H1 (cell line): Measurements from ENCODE around the gene RGS9BP. TPM values are rescaled to one million over a fixed set of nuclear protein-coding genes. Genes with fewer than 3 reads are reported as not detected.

Experiments
- CTCF ChIA-PET: fragments of 300-600 bp; sonication (Branson Sonifier 250); formaldehyde crosslinking; loops from one replicate; lab custom pipeline; 2021; ENCODE audit not compliant: partially characterized antibody; lab: Charles Lee
- POLR2A ChIA-PET: fragments of 300-600 bp; sonication (Branson Sonifier 250); formaldehyde crosslinking; loops from one replicate; lab custom pipeline; 2021; ENCODE audit warnings: inconsistent platforms; ENCODE audit not compliant: partially characterized antibody; lab: Charles Lee
- DNase-seq, 2 experiments: peaks; one replicate each; pipeline versions ENCODE4 v3.0.0 to v3.0.0-alpha.2; 2010 to 2022; ENCODE audit warnings: low spot score in 2 of 2, low read depth in 1 of 2, mixed read lengths in 1 of 2
- FAIRE-seq: peaks from 2 replicates; lab custom pipeline; 2011; peaks lifted over from hg19 to GRCh38; lab: Jason Lieb, UNC
- H2AFZ ChIP-seq: 2 replicates; pipeline ENCODE4 v1.8.1; 2012; ENCODE audit warnings: low read length, inconsistent platforms
- H2AK5ac ChIP-seq: 2 replicates; pipeline ENCODE4 v1.6.1; 2013; ENCODE audit warnings: low read depth, low read length
- H2BK120ac ChIP-seq: replicated peaks from 2 replicates; pipeline ENCODE3; 2013; ENCODE audit warnings: low read depth, low read length, inconsistent platforms
- H2BK12ac ChIP-seq: 2 replicates; pipeline ENCODE4 v1.6.1; 2013; ENCODE audit warnings: low read depth, low read length
- H2BK15ac ChIP-seq: 2 replicates; pipeline ENCODE4 v1.6.1; 2013; ENCODE audit warnings: low read length
- H2BK20ac ChIP-seq: 2 replicates; pipeline ENCODE4 v1.6.1; 2013; ENCODE audit warnings: low read length
- H2BK5ac ChIP-seq: 2 replicates; pipeline ENCODE4 v1.6.1; 2013; ENCODE audit warnings: low read depth, low read length
- H3K14ac ChIP-seq: 2 replicates; pipeline ENCODE4 v1.6.1; 2013; ENCODE audit warnings: inconsistent platforms; ENCODE audit not compliant: insufficient read length
- H3K18ac ChIP-seq: 2 replicates; pipeline ENCODE4 v1.6.1; 2013; ENCODE audit warnings: low read length; ENCODE audit errors: extremely low read depth
- H3K23ac ChIP-seq: 2 replicates; pipeline ENCODE4 v1.6.1; 2013; ENCODE audit warnings: inconsistent platforms; ENCODE audit not compliant: insufficient read length
- H3K23me2 ChIP-seq: 2 replicates; pipeline ENCODE4 v1.6.1; 2013; ENCODE audit warnings: low read depth, low read length
- H3K27ac ChIP-seq: 2 replicates; pipeline ENCODE4 v1.6.1; 2011; ENCODE audit warnings: low read depth, low read length, inconsistent platforms
- H3K27me3 ChIP-seq, 4 experiments: replicated peaks in 1 of 4; 1 replicate in 1 of 4; 2 replicates in 3 of 4; pipeline versions ENCODE4 v1.6.1 to v1.8.1; 2011 to 2013; ENCODE audit warnings: low read length in 3 of 4, mild to moderate bottlenecking in 3 of 4, inconsistent platforms in 2 of 4, mixed read lengths in 2 of 4, moderate library complexity in 1 of 4; ENCODE audit not compliant: control insufficient read depth in 3 of 4, insufficient read depth in 3 of 4; ENCODE audit errors: extremely low read depth in 1 of 4
- H3K36me3 ChIP-seq, 4 experiments: 2 replicates each; pipeline versions ENCODE4 v1.6.1 to v1.8.1; 2011 to 2013; ENCODE audit warnings: mild to moderate bottlenecking in 4 of 4, low read length in 3 of 4, moderate library complexity in 2 of 4, control low read depth in 1 of 4, inconsistent platforms in 1 of 4; ENCODE audit not compliant: insufficient read depth in 4 of 4, control insufficient read depth in 2 of 4
- H3K4ac ChIP-seq: replicated peaks from 2 replicates; pipeline ENCODE3; 2013; ENCODE audit warnings: low read length, low read depth, mixed read lengths, inconsistent platforms; ENCODE audit not compliant: insufficient read length
- H3K4me1 ChIP-seq, 4 experiments: replicated peaks in 1 of 4; 1 replicate in 1 of 4; 2 replicates in 3 of 4; pipeline versions ENCODE4 v1.6.1 to v1.8.1; 2011 to 2013; ENCODE audit warnings: low read length in 3 of 4, inconsistent platforms in 2 of 4, mixed read lengths in 1 of 4; ENCODE audit not compliant: insufficient read depth in 4 of 4, control insufficient read depth in 3 of 4
- H3K4me2 ChIP-seq, 2 experiments: 2 replicates each; pipeline versions ENCODE4 v1.6.1 to v1.8.1; 2011 to 2013; ENCODE audit warnings: low read depth in 2 of 2, low read length in 2 of 2, control low read depth in 1 of 2, inconsistent platforms in 1 of 2, mild to moderate bottlenecking in 1 of 2; ENCODE audit not compliant: insufficient read depth in 1 of 2
- H3K4me3 ChIP-seq, 4 experiments: fragments of 200-600, 300-600 bp in 1 of 4; sonication (generic), shearing (Covaris generic), sonication (Bioruptor Twin) in 1 of 4; 2 replicates each; pipeline versions ENCODE4 v1.5.1 to v1.8.1; 2011 to 2016; ENCODE audit warnings: low read length in 4 of 4, low read depth in 3 of 4, control low read depth in 2 of 4, inconsistent platforms in 2 of 4, mild to moderate bottlenecking in 2 of 4, mixed read lengths in 1 of 4, moderate library complexity in 1 of 4; ENCODE audit not compliant: insufficient read depth in 2 of 4; ENCODE audit errors: extremely low read depth in 1 of 4
- H3K56ac ChIP-seq: replicated peaks from 2 replicates; pipeline ENCODE3; 2013; ENCODE audit warnings: low read depth, mild to moderate bottlenecking, mixed read lengths, low read length, inconsistent platforms; ENCODE audit not compliant: insufficient read length
- H3K79me1 ChIP-seq: 2 replicates; pipeline ENCODE4 v1.6.1; 2013; ENCODE audit warnings: low read depth, low read length, control low read depth
- H3K79me2 ChIP-seq, 2 experiments: 2 replicates each; pipeline versions ENCODE4 v1.6.1 to v1.8.1; 2012 to 2013; ENCODE audit warnings: low read length in 2 of 2, mild to moderate bottlenecking in 2 of 2, inconsistent platforms in 1 of 2; ENCODE audit not compliant: insufficient read depth in 2 of 2, control insufficient read depth in 1 of 2
- H3K9ac ChIP-seq, 4 experiments: replicated peaks in 1 of 4; 1 replicate in 1 of 4; 2 replicates in 3 of 4; pipeline versions ENCODE4 v1.6.1 to v1.8.1; 2011 to 2013; ENCODE audit warnings: low read depth in 3 of 4, low read length in 3 of 4, control low read depth in 2 of 4, mild to moderate bottlenecking in 2 of 4, moderate library complexity in 2 of 4, inconsistent platforms in 1 of 4; ENCODE audit errors: extremely low read depth in 1 of 4
- H3K9me3 ChIP-seq, 2 experiments: 2 replicates each; pipeline versions ENCODE4 v1.6.1 to v1.8.1; 2012 to 2013; ENCODE audit warnings: mild to moderate bottlenecking in 2 of 2, moderate library complexity in 2 of 2, control low read depth in 1 of 2, inconsistent platforms in 1 of 2, low read depth in 1 of 2, low read length in 1 of 2, mixed read lengths in 1 of 2; ENCODE audit not compliant: insufficient read depth in 2 of 2
- H4K20me1 ChIP-seq, 2 experiments: replicated peaks in 1 of 2; 2 replicates each; pipeline versions ENCODE3 to v1.8.1; 2011 to 2013; ENCODE audit warnings: inconsistent platforms in 2 of 2, low read length in 2 of 2, mild to moderate bottlenecking in 1 of 2; ENCODE audit not compliant: insufficient read depth in 2 of 2, control insufficient read depth in 1 of 2
- H4K5ac ChIP-seq: 2 replicates; pipeline ENCODE4 v1.6.1; 2013; ENCODE audit warnings: low read length, low read depth, mixed read lengths, inconsistent platforms; ENCODE audit not compliant: insufficient read length
- H4K8ac ChIP-seq: 2 replicates; pipeline ENCODE4 v1.8.0; 2013; ENCODE audit warnings: mild to moderate bottlenecking, moderate library complexity, low read length, inconsistent platforms; ENCODE audit not compliant: insufficient read depth; ENCODE audit errors: extremely low read depth
- H4K91ac ChIP-seq: replicated peaks from 2 replicates; pipeline ENCODE3; 2013; ENCODE audit warnings: low read length, mixed read lengths, inconsistent platforms; ENCODE audit not compliant: insufficient read length
- EZH2 ChIP-seq: fragments of 200-600 bp; sonication (generic); IDR thresholded peaks from 2 replicates; pipeline ENCODE4 v1.7.1; 2012; ENCODE audit warnings: low read depth, mild to moderate bottlenecking, moderate library complexity, low read length, inconsistent platforms; ENCODE audit not compliant: severe bottlenecking
- KDM5A ChIP-seq: fragments of 200-600 bp; IDR thresholded peaks from 2 replicates; pipeline ENCODE4 v1.7.1; 2012; ENCODE audit warnings: mild to moderate bottlenecking, low read length, inconsistent platforms, mixed read lengths
- MAFK ChIP-seq: IDR thresholded peaks from 2 replicates; pipeline ENCODE4 v1.6.1; 2012; ENCODE audit warnings: low read depth, mild to moderate bottlenecking, improper control_type of control experiment, low read length
- RBBP5 ChIP-seq: IDR thresholded peaks from 2 replicates; pipeline ENCODE4 v1.7.1; 2012; ENCODE audit warnings: low read depth, mild to moderate bottlenecking, inconsistent platforms, low read length, moderate library complexity, borderline replicate concordance
- RXRA ChIP-seq: IDR thresholded peaks from 2 replicates; pipeline ENCODE4 v1.6.1; 2011; ENCODE audit warnings: low read depth, mild to moderate bottlenecking, low read length, moderate library complexity; ENCODE audit not compliant: insufficient read depth
- SP1 ChIP-seq: IDR thresholded peaks from 2 replicates; pipeline ENCODE4 v1.6.1; 2011; ENCODE audit warnings: low read depth, low read length
- WGBS, 2 experiments: shearing (Covaris generic) in 1 of 2; methylation state at CpG; one replicate each; pipeline versions ENCODE4 v1.1.6 to v1.1.7; 2013 to 2015; ENCODE audit warnings: low lambda C conversion rate in 2 of 2, mixed read lengths in 2 of 2, inconsistent platforms in 1 of 2, low coverage in 1 of 2, missing lambda C conversion rate in 1 of 2; ENCODE audit not compliant: insufficient replicate concordance in 2 of 2, insufficient coverage in 1 of 2, insufficient read length in 1 of 2; ENCODE audit errors: extremely low coverage in 1 of 2, missing lambda C conversion rate in 1 of 2; 5-methylcytosine and 5-hydroxymethylcytosine counted together
- polyA plus RNA-seq, 7 experiments: library from polyadenylated mRNA; depleted of rRNA in 3 of 7; stranded (reverse) in 5 of 7; unstranded in 2 of 7; fragments of >200 nt in 5 of 7; fragments of 200-250 nt in 2 of 7; gene quantifications; 1 replicate in 5 of 7; 2 replicates in 1 of 7; 4 replicates in 1 of 7; pipeline versions ENCODE4 v1.2.1 to v1.2.3, GENCODE V29; 2011 to 2013; ENCODE audit warnings: missing spikeins in 2 of 7, mixed read lengths in 2 of 7
- total RNA-seq: library from RNA; stranded (reverse); fragmentation: NEBNext Ultra II Directional; extraction: Animal tissue kit (Norgen Biotek cat#: 25700); gene quantifications from 2 replicates; pipeline ENCODE4 v1.2.1, GENCODE V29; 2021

The RGS9BP gene
- total and polyA plus RNA-seq, 2 of the 8 experiments (the other 6 are each of a cell fraction or from before 2014, with no cell fraction given) = 0.11 to 0.26 TPM

GRCh38 chr19:32649751-32650150 is 25.9 kb upstream of the RGS9BP start:
- Histone ChIP-seq H3K23ac (no peak overlapping the region), H4K91ac (no peak overlapping the region), H3K4me3 (no peak overlapping the region), H4K8ac (no peak overlapping the region), H2AFZ (no peak overlapping the region), H3K36me3 (peaks cover 0 to 19% (median 9%) of the 10 kb centered on the region in 4 experiments; a peak in 5 of 8 replicates), H3K9ac (no peak overlapping the region), H3K79me2 (no peaks in the 10 kb centered on the region; a peak in 1 of 4 replicates), H2BK20ac (no peak overlapping the region), H3K4me2 (no peak overlapping the region), H3K4me1 (peaks cover 0 to 6% (median 3%) of the 10 kb centered on the region in 4 experiments; a peak in 3 of 7 replicates), H3K23me2 (no peaks in the 10 kb centered on the region), H3K27me3 (no peaks in the 10 kb centered on the region), H3K18ac (no peak overlapping the region), H4K20me1 (peaks cover 0 to 4% of the 10 kb centered on the region in 2 experiments), H4K5ac (no peak overlapping the region), H3K9me3 (no peaks in the 10 kb centered on the region), H2BK120ac (no peak overlapping the region), H3K14ac (no peak overlapping the region), H2BK12ac (no peak overlapping the region), H2BK15ac (no peak overlapping the region), H3K27ac (no peak overlapping the region), H3K56ac (no peak overlapping the region), H2AK5ac (no peak overlapping the region), H3K79me1 (no peaks in the 10 kb centered on the region), H2BK5ac (no peak overlapping the region), H3K4ac (no peak overlapping the region)
- CTCF ChIA-PET = interaction anchor here (0.6 to 3.8 kb wide), 5 partner anchors 16 to 326 kb away, joined by 3 to 15 read pairs (median 3); no protein-coding TSS in a partner anchor
- DNase-seq = no peak
- WGBS, 2 experiments = 94% methylated on average over 10 of the region's 11 CpGs; no CpG with 5 or more reads in 1 of the 2 experiments
- TF ChIP-seq EZH2 = no peak
- no peak for TF ChIP-seq MAFK
- no peak for TF ChIP-seq KDM5A
- no peak for TF ChIP-seq SP1
- TF ChIP-seq RBBP5 = no peak
- no peak for TF ChIP-seq RXRA
- POLR2A ChIA-PET = no interaction called here
- no peak for FAIRE-seq
